HL-60 (cell line): ENCODE measurements around the gene RAB11FIP3.

Experiments
- POLR2AphosphoS5 ChIP-seq: IDR thresholded peaks from 2 replicates; pipeline ENCODE4 v1.6.1; 2012; ENCODE audit warnings: low read depth
- TF ChIP-seq, protein P1 (sequence below): IDR thresholded peaks from one replicate; pipeline ENCODE4 v1.5.1; 2011; ENCODE audit warnings: low read length, control low read depth, inconsistent platforms; ENCODE audit not compliant: insufficient read depth

DNA sequence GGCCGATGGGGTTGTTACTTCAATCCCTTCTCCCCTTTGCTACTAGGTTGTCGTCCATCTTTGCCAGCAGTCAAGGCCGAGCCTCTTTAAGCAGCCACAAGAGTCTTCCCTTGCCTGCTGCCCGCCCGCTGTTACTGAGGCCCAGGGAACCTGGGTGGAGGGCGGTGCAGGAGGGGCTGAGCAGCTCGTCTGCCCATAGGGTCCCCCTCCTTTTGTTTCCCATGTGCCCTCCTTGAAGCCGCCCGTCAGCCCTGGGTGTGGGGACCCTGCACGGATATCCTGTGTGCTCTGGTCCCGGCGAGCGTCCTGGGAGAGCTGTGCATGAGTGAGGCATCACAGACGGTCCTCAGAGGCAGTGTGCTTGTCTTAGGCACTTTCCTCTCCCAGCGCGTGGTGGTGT is 64.2 kb downstream of the RAB11FIP3 start:
- TF ChIP-seq, protein P1, sequence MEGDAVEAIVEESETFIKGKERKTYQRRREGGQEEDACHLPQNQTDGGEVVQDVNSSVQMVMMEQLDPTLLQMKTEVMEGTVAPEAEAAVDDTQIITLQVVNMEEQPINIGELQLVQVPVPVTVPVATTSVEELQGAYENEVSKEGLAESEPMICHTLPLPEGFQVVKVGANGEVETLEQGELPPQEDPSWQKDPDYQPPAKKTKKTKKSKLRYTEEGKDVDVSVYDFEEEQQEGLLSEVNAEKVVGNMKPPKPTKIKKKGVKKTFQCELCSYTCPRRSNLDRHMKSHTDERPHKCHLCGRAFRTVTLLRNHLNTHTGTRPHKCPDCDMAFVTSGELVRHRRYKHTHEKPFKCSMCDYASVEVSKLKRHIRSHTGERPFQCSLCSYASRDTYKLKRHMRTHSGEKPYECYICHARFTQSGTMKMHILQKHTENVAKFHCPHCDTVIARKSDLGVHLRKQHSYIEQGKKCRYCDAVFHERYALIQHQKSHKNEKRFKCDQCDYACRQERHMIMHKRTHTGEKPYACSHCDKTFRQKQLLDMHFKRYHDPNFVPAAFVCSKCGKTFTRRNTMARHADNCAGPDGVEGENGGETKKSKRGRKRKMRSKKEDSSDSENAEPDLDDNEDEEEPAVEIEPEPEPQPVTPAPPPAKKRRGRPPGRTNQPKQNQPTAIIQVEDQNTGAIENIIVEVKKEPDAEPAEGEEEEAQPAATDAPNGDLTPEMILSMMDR, result no peak
- TF ChIP-seq POLR2AphosphoS5, result no peak
